Femur (tissue), 1 donor: ENCODE measurements around the gene MRPL41.
"Not testable (repeated sequence)": the region's sequence is repeated elsewhere in the genome, so short reads cannot be mapped to it uniquely, and the experiment has no call there.

Experiments used
- DNase-seq: peaks from one replicate; pipeline ENCODE4 v3.0.0-alpha.2; 2017

Gene MRPL41

GRCh38 chr9:137588311-137588710 is 36.6 kb downstream of the MRPL41 start:
- no peak for DNase-seq

GRCh38 chr9:137588891-137589290 is 37.2 kb downstream of the MRPL41 start:
- DNase-seq, result no peak

GRCh38 chr9:137589441-137590122 is 37.9 kb downstream of the MRPL41 start:
- DNase-seq, result no peak

- DNase-seq, result no peak
These were observed 38.4 kb downstream of the MRPL41 start for GRCh38 chr9:137590123-137590468.

- peak; percentile 93 for DNase-seq
These were observed 39.0 kb downstream of the MRPL41 start, which contains the start of gene ZMYND19 for GRCh38 chr9:137590469-137591383. Gene ZMYND19 (minus strand): TSS chr9:137590512. CDS start chr9:137590263, 249 bp downstream.

- DNase-seq, result no peak
These were observed 41.1 kb downstream of the MRPL41 start for GRCh38 chr9:137592767-137593166.

GRCh38 chr9:137593176-137593575 is 41.5 kb downstream of the MRPL41 start:
- DNase-seq, result no peak

GRCh38 chr9:137596577-137596976 is 44.9 kb downstream of the MRPL41 start:
- DNase-seq, result not testable (repeated sequence)

- DNase-seq, result no peak
These were observed 47.3 kb downstream of the MRPL41 start for GRCh38 chr9:137598943-137599342.
